ENCODE measurements around the gene GPR61. TPM values are rescaled to one million over a fixed set of nuclear protein-coding genes. Genes with fewer than 3 reads are reported as not detected.

Gene GPR61
- total RNA-seq, 1 experiment from 2014 or later, result not detected

DNA sequence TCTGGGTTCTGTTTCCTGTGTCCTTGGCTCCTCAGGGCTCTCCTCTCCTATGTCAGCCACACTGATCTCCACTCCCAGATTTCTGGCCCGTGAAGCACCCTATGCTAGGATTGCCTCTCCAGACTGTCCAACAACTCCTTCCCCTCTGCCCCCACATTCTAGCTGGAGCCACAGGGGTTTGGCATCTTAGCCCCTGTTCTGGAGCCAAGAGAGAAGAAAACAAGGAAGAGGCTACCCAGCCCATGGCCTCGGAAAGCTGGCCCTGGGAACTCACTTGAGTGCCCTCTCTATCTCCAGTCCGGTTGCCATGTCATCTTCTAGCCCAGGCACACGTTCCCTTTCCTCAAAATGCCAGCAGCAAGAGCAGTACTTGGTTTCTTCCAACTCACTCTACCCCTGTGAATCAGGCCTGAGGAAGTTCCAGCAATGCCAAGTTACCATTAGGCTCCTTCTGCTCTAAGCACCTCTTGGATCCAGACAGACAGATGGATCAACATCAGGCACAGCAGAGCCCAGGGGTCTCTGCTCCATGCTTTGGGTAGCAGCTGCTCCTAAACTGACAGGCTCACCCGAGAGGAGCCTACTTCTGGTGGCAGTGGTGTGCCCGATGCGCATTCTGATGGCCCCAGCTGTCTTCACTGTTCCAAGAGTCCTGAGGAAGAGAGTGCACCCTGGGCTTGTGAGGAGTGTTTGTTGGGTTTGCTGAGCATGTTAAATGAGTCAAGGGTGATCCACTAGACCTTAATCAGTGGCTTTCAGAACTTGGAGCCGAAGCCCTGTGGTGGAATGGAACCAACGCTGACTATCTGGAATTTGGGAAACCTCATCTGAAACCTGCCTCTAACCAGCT is 11.6 kb upstream of the GPR61 start:
- no peaks in the 10 kb centered on the region for H3K9me3 ChIP-seq
- H3K36me3 ChIP-seq, result no peaks in the 10 kb centered on the region
- peaks cover 1% of the 10 kb centered on the region for H3K27me3 ChIP-seq
- no peak overlapping the region for H3K4me3 ChIP-seq
- DNase-seq, result no peak

DNA sequence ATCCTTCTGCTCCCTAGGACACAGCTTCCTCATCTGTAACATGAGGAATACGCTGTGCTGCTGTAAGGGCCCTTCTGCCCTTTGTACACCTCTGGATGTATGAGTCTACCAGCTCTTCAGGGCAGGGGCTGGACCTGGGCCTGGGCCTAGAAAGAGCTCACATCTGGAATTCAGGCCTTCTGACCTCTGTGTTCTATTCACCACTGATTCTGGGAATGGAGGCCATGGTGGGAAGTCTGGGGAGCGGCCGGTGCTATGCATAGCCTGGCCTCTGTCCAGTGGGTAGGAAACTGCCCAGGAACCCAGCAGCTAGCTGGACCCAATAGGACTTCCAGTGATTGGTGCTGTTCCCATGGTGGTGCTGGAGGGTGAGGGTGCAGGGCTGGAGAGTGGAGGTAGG is 11.0 kb upstream of the GPR61 start:
- Histone ChIP-seq H3K4me3 (no peak overlapping the region), H3K36me3 (no peaks in the 10 kb centered on the region), H3K9me3 (no peaks in the 10 kb centered on the region), H3K27me3 (no peaks in the 10 kb centered on the region)
- DNase-seq, result no peak

GRCh38 chr1:109529881-109530456 is 9.7 kb upstream of the GPR61 start:
- no peak for DNase-seq
- Histone ChIP-seq H3K4me3 (no peak overlapping the region), H3K36me3 (no peaks in the 10 kb centered on the region), H3K27me3 (no peaks in the 10 kb centered on the region), H3K9me3 (no peaks in the 10 kb centered on the region)

DNA sequence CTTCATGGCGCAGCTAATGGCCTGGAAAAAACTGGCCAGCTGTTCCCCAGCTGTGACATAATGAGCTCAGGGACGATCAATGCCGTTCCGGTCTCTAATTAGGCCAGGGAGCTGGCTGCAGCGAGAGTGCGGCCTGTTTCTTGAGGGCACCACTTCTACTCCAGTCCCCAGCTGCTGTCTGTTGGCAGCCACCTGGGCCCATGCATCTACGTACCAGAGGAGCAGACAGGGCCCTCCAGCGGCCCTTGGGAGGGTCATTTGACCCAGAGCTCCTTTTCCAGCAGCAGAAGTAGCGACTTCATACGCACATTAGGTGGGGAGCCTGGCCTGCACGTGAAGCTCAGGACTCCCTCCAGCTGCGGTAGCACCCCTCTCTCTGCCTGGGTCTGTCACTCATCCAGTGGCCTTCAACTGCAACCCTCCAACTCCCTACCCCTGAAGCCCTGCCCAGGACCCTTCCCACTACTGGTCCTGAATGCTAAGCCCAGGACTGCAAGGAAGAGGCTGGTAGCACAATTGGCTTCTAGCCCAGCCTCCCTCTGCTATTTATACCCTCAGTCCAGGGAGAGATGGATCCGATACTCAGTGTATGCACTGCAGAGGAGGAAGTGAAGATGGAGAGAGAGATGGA is 9.1 kb upstream of the GPR61 start:
- Histone ChIP-seq H3K4me3 (no peak overlapping the region), H3K36me3 (no peaks in the 10 kb centered on the region), H3K9me3 (no peaks in the 10 kb centered on the region), H3K27me3 (no peaks in the 10 kb centered on the region)
- DNase-seq, result no peak

- Histone ChIP-seq H3K9me3 (no peaks in the 10 kb centered on the region), H3K4me3 (no peak overlapping the region), H3K27me3 (no peaks in the 10 kb centered on the region), H3K36me3 (no peaks in the 10 kb centered on the region)
- no peak for DNase-seq
Measured at GRCh38 chr1:109531380-109531779, 8.3 kb upstream of the GPR61 start.

- H3K4me3 ChIP-seq, result no peak overlapping the region
- H3K36me3 ChIP-seq, result no peaks in the 10 kb centered on the region
- DNase-seq, result no peak
- H3K27me3 ChIP-seq, result no peaks in the 10 kb centered on the region
- H3K9me3 ChIP-seq, result no peaks in the 10 kb centered on the region
Measured at GRCh38 chr1:109531826-109532364, 7.8 kb upstream of the GPR61 start.

- H3K36me3 ChIP-seq, result no peaks in the 10 kb centered on the region
- peak; percentile 81 for DNase-seq
- no peaks in the 10 kb centered on the region for H3K27me3 ChIP-seq
- no peaks in the 10 kb centered on the region for H3K9me3 ChIP-seq
- H3K4me3 ChIP-seq, result no peak overlapping the region
Measured at GRCh38 chr1:109532365-109533136, 7.1 kb upstream of the GPR61 start.

DNA sequence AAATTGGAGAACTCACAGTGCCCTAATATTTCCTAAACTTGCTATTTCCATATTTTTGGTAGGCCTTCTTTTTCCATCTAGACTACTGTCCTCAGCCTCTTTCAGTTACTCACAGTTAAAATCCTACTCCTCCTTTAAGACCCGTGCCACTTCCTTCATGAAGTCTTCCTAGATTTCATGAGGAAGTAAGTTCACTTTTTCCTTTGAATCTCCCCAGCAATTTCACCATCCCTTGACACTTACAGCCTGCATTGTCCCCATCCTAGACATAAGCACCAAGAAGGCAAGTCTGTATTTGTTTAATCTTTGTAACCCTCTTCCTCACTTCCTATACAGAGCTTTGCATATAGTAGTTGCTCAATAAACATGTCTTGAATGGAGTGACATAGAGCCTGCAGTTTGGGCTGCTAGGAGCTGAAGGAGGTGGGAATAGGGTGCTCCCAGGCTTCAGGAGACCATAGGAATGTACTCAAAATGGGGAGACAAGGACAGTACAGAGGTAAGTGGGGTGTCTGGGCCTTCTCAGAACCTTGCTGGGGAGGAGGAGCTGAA is 5.3 kb upstream of the GPR61 start:
- H3K27me3 ChIP-seq, result no peaks in the 10 kb centered on the region
- no peak for DNase-seq
- H3K36me3 ChIP-seq, result no peaks in the 10 kb centered on the region
- no peak overlapping the region for H3K4me3 ChIP-seq
- H3K9me3 ChIP-seq, result no peaks in the 10 kb centered on the region

GRCh38 chr1:109535481-109535880 is 4.2 kb upstream of the GPR61 start:
- H3K9me3 ChIP-seq, result no peaks in the 10 kb centered on the region
- no peaks in the 10 kb centered on the region for H3K36me3 ChIP-seq
- H3K4me3 ChIP-seq, result no peak overlapping the region
- H3K27me3 ChIP-seq, result no peaks in the 10 kb centered on the region
- no peak for DNase-seq

DNA sequence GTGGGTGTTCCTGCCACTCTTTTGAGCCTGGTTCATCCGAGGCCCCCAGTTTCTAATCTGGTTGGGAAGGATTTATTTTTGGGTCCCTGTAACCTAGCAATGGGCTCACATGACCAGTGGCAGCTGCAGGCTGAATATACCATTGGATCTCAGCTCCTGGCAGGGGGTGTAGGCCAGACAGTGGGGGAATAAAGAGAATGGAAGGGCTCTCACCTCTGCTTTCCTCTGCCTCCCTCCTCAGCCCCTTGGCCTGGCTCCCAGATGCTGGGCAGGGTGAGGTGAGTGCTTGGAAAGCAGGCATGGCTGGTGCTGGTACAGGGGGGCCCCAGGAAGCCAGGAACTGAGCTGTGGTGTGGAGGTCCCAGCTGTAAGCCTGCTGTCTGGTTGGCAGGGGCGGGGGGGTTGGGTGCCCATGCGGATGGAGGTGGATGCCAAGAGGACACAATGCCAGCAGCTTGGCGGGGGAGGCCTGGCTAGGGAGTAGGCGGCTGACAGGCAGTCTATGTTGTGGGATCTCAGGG is 3.6 kb upstream of the GPR61 start:
- no peak for DNase-seq
- no peak overlapping the region for H3K4me3 ChIP-seq
- no peaks in the 10 kb centered on the region; the same call in 1 of the 2 replicates for H3K27me3 ChIP-seq
- H3K9me3 ChIP-seq, result no peaks in the 10 kb centered on the region
- H3K36me3 ChIP-seq, result no peaks in the 10 kb centered on the region

DNA sequence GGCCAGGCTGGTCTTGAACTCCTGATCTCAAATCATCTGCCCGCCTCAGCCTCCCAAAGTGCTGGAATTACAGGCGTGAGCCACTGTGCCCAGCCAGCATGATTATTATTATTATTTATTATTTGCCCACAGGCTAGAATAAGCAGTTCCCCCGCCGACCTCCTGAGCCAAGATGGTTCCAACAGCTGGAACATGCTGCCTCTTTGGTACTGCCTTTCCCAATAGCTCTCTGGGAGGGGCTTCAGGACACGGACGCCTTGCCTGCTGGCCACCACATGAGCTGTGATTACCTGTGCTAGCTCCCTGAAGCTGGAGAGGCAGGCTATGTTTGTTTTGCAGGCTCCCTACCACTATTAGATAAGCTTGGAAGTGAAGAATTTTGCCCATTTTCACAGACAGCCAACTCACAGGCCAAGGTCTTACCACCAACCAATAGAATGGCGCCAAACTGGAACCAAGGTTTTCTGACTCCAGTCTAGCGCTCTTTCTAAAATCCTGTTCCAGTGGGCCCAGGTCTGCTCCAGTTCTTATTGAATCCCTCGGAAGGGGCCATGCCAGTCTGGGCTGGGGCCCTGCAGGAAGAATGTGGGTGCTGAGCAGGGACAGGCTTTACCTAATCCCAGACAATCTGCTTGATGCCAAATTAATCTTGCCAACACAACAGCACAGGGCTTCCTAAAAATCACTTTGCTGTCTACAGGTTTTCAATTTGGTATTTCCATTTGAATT is 2.1 kb upstream of the GPR61 start:
- no peaks in the 10 kb centered on the region for H3K36me3 ChIP-seq
- H3K27me3 ChIP-seq, result peaks cover 4% of the 10 kb centered on the region
- no peak overlapping the region for H3K4me3 ChIP-seq
- DNase-seq, result no peak
- no peaks in the 10 kb centered on the region for H3K9me3 ChIP-seq

DNA sequence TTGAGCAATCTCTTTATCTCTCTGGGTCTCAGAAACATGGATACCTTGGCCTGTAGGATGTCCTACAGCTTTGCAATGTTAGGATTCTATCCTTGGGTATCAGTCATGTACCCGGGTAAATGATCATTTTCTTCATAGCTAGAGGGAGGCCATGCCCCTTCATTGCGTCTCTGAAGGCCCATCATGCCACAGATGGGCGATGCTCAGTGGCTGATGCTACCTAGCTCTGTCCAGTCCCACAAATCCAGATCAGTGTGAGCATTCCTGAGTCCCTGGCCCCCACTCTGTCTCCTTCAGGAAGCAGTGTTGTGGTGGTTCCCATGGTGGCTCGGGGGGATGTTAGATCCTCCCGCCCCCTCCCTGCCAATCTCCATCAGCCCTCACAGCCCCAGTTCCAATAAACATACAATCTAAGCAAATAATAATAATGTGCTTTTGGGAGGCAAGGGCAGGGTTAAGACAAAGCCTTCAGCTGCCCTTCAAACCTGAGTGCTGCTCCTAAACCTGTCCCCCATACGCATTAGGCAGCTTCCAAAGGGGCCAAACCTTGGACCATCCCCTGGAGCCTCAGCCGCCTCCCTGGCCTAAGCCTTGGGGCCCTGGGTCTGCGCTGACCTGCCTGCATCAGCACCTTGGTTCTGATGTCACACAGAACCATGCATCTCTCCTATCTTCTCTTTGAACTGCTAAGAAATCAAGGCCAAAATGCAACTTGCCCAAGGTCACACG is 681 bp upstream of the GPR61 start:
- DNase-seq, result no peak
- H3K27me3 ChIP-seq, result peaks cover 4% of the 10 kb centered on the region
- no peak overlapping the region for H3K4me3 ChIP-seq

GRCh38 chr1:109541102-109541501 is 1.4 kb downstream of the GPR61 start:
- no peaks in the 10 kb centered on the region for H3K9me3 ChIP-seq
- DNase-seq, result no peak
- no peaks in the 10 kb centered on the region for H3K36me3 ChIP-seq

More for the DNA sequence above, 681 bp upstream of the GPR61 start:
- Histone ChIP-seq H3K36me3 (no peaks in the 10 kb centered on the region), H3K9me3 (no peaks in the 10 kb centered on the region)

GRCh38 chr1:109542657-109543056 is 3.0 kb downstream of the GPR61 start:
- Histone ChIP-seq H3K27me3 (peaks cover 4% of the 10 kb centered on the region), H3K36me3 (no peaks in the 10 kb centered on the region), H3K9me3 (no peaks in the 10 kb centered on the region), H3K4me3 (no peak overlapping the region)
- no peak for DNase-seq

More at GRCh38 chr1:109541102-109541501, 1.4 kb downstream of the GPR61 start:
- Histone ChIP-seq H3K27me3 (peaks cover 4% of the 10 kb centered on the region), H3K4me3 (no peak overlapping the region)

- peaks cover 4% of the 10 kb centered on the region for H3K27me3 ChIP-seq
- no peak for DNase-seq
- no peaks in the 10 kb centered on the region for H3K9me3 ChIP-seq
- H3K4me3 ChIP-seq, result no peak overlapping the region
- H3K36me3 ChIP-seq, result no peaks in the 10 kb centered on the region
Measured at GRCh38 chr1:109543283-109543987, 3.8 kb downstream of the GPR61 start.
